Vagina (tissue), 2 donors: ENCODE results near the gene GATAD2A.

Experiments
- POLR2AphosphoS5 ChIP-seq, 2 donors: sonication (generic); formaldehyde crosslinking; IDR thresholded peaks; one replicate each; pipeline ENCODE4 v1.9.0; 2017; ENCODE audit warnings: antibody characterized with exemption in 2 of 2, mild to moderate bottlenecking in 2 of 2, low read depth in 1 of 2; ENCODE audit not compliant: insufficient read depth in 1 of 2
- TF ChIP-seq, protein P1 (sequence below), 3 experiments: fragments of 450-650 bp in 2 of 3; fragments of 200-600 bp in 1 of 3; sonication (generic) in 1 of 3; IDR thresholded peaks; one replicate each; pipeline ENCODE4 v1.5.1; 2017 to 2019; ENCODE audit warnings: antibody characterized with exemption in 3 of 3, mild to moderate bottlenecking in 2 of 3, moderate library complexity in 2 of 3

GRCh38 chr19:19477705-19478383 is 72.4 kb downstream of the GATAD2A start:
- TF ChIP-seq, protein P1, sequence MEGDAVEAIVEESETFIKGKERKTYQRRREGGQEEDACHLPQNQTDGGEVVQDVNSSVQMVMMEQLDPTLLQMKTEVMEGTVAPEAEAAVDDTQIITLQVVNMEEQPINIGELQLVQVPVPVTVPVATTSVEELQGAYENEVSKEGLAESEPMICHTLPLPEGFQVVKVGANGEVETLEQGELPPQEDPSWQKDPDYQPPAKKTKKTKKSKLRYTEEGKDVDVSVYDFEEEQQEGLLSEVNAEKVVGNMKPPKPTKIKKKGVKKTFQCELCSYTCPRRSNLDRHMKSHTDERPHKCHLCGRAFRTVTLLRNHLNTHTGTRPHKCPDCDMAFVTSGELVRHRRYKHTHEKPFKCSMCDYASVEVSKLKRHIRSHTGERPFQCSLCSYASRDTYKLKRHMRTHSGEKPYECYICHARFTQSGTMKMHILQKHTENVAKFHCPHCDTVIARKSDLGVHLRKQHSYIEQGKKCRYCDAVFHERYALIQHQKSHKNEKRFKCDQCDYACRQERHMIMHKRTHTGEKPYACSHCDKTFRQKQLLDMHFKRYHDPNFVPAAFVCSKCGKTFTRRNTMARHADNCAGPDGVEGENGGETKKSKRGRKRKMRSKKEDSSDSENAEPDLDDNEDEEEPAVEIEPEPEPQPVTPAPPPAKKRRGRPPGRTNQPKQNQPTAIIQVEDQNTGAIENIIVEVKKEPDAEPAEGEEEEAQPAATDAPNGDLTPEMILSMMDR (IDR thresholded peaks at IDR 0.05), result no peak
- TF ChIP-seq POLR2AphosphoS5 (IDR thresholded peaks at IDR 0.05; ENCODE audit: insufficient read depth in 1 of 2, low read depth in 1 of 2), result no peak
